ENCODE results near the gene NUP210L.

GRCh38 chr1:154076413-154076812, 78.5 kb downstream of the NUP210L start:
- TF ChIP-seq POLR2A (IDR thresholded peaks at IDR 0.05): no peak
- TF ChIP-seq CTCF (IDR thresholded peaks at IDR 0.05): no peak

Measured in heart left ventricle (tissue), 13 donors.